WI38 (cell line): Measurements from ENCODE around the gene MPP4.

Experiments used
- H3K4me3 ChIP-seq: 2 replicates; pipeline ENCODE4 v1.5.1; 2011; ENCODE audit warnings: low read depth, mild to moderate bottlenecking, control low read depth, low read length
- CTCF ChIP-seq: IDR thresholded peaks from 2 replicates; pipeline ENCODE4 v1.5.1; 2012; ENCODE audit warnings: low read depth, mild to moderate bottlenecking, control low read depth, low read length

Gene MPP4

DNA sequence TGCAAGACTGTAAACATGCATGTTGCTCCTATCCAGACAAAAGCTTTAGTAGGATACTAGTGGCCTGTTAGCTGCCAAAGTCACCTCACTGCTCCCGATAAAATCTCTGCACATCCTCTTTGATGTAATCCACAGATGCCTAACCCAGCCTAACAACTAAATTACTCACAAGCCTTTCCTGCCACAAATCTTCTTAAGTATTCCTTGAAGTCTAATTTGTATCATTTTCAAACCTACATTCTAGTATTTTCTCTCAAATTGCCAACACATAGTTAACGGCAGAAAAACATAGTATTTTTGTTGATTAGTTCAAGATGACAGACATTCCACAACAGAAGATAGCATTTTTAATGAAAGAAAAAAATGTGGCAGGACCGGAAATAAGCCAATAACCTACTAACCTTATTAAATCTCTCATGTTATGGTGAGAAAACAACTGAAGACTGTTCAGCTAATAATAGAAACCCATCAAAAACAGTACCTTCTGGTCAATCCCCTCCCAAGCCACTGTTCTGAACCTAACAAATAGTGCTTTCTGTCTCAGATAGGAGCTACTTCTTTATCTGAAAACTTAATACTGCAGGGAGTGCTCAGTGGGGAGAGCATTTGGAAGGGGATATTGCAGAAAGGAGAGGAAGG, at the start of gene MPP4:
TSS of gene MPP4 (minus strand) at position 57 of the 639 bp plus-strand sequence. CDS start 4,690 bp downstream, outside the sequence.
- peak within 1 kb of the TSS; percentile 26; the same call in 1 of the 2 replicates for H3K4me3 ChIP-seq
- TF ChIP-seq CTCF = no peak

- H3K4me3 ChIP-seq = no peak overlapping the region
- no peak for TF ChIP-seq CTCF
Measured at GRCh38 chr2:201746551-201746950, 48.1 kb upstream of the MPP4 start.

DNA sequence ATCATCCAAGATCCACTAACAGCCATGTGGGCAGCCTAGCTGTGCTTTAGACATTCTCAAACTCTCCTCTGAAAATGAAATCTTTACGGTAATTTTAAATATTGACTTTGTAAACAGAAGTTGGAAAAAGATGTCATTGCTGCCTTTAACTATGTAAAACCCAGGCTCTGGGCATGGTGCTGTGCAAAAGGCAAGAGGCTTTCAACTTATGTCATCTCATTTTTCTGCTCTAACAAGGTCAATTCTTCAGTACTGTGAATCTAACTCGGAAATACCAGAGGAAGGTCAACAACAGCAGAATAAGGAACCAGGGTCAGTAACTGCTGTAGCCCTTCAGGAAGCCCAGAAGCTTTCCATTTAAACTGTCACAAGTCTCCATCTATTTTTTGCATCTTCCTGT, 37.0 kb upstream of the MPP4 start:
- H3K4me3 ChIP-seq = no peak overlapping the region
- no peak for TF ChIP-seq CTCF

DNA sequence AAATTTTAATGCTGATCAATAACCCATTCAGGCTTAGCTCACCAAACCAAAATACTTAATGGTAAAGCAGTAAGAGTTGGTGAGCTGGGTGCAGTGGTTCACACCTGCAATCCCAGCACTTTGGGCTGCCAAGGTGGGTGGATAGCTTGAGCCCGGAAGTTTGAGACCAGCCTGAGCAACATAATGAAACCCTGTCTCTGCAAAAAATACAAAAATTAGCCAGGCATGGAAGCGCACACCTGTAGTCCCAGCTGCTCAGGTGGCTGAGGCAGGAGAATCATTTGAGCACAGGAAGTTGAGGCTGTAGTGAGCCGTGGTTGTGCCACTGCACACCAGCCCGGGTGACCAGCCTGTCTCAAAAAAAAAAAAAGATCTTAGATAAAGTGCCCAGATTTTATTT, 35.7 kb upstream of the MPP4 start:
- TF ChIP-seq CTCF = no peak
- no peak overlapping the region for H3K4me3 ChIP-seq

DNA sequence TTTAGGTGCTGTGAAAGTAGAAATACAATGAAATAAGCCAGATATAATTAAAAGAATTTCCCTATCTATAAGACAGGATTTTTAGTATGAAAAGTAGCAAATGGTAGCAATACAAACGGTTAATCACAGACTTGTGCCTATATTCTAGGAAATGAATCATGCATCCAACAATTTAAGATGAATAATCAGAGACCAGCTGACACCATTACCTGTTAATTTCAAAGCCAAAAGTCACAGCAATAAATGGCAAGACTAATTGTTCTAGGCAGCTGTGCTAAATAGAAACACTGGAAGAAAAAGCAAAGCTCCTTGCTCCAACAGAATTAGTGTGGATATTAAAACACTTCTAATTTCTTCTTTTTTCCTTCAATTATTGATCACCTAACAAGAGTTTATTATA, 35.1 kb upstream of the MPP4 start:
- no peak for TF ChIP-seq CTCF
- no peak overlapping the region for H3K4me3 ChIP-seq

DNA sequence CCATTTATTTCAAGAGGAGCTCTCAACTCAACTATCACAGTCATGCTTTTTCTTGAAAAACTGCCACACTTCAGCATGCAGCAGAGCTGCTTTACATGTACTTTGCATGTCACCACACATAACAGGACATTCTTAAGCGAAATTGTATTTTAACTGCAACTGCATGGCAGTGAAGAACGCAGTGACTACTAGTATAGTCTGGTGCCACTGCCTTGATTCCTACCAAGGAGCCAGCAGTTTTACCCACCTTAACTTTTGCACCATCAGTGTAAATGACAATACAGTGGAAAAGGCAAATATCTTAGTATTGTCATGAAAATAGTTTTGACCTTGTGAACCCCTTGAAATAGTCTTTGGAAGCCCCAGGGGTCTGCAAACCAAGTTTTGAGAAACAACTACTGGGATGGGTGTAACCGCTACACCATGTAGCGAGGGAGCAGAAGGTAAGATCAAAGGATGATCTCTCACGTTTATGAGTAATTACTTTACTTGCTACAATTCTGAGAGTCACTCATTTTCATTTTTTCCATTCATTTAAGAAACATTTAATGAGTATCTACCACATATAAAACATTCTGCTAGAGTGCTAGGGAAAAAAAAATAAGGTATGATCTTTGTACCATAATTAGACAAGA, 32.3 kb upstream of the MPP4 start:
- no peak for TF ChIP-seq CTCF
- H3K4me3 ChIP-seq = no peak overlapping the region

DNA sequence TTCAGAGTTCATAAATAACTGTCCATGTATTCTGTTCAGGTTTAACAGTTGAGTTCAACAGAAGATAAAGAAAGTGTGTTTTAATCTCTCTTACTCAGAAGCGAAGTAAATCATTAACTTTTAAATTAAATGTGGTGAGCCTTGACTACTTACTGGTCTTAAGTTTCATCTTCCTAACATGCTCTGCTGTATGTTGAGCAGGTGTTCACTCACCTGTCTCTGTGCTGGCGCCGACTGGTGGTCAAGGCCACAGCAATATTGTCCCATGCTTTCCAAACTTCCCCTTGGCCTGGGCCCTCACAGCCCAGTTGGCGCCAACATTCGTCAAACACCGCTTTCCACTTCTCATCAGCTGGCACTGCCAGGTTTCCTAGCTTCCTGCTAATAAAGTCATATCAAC, 17.0 kb upstream of the MPP4 start:
- no peak for TF ChIP-seq CTCF
- no peak overlapping the region for H3K4me3 ChIP-seq
